HEK293T (cell line): ENCODE data around the gene ARMC2.

Source experiments
- ARNT ChIP-seq: fragments of 450-650 bp; IDR thresholded peaks from 2 replicates; pipeline ENCODE4 v1.6.1; 2017; ENCODE audit warnings: mild to moderate bottlenecking
- BHLHE40 ChIP-seq: fragments of 450-650 bp; IDR thresholded peaks from 2 replicates; pipeline ENCODE4 v1.6.1; 2016; ENCODE audit warnings: mild to moderate bottlenecking, moderate library complexity, borderline replicate concordance
- FOXM1 ChIP-seq: fragments of 450-650 bp; IDR thresholded peaks from 2 replicates; pipeline ENCODE4 v1.6.1; 2017; ENCODE audit warnings: mild to moderate bottlenecking, borderline replicate concordance

GRCh38 chr6:109001291-109001894 lies 153.2 kb downstream of the ARMC2 start:
- TF ChIP-seq FOXM1 (no peak), BHLHE40 (no peak), ARNT (no peak)
